ENCODE measurements around the gene PAM. TPM values are rescaled to one million over a fixed set of nuclear protein-coding genes. Genes with fewer than 3 reads are reported as not detected.

The PAM gene
- total RNA-seq, 1 experiment from 2014 or later = 190 TPM

DNA sequence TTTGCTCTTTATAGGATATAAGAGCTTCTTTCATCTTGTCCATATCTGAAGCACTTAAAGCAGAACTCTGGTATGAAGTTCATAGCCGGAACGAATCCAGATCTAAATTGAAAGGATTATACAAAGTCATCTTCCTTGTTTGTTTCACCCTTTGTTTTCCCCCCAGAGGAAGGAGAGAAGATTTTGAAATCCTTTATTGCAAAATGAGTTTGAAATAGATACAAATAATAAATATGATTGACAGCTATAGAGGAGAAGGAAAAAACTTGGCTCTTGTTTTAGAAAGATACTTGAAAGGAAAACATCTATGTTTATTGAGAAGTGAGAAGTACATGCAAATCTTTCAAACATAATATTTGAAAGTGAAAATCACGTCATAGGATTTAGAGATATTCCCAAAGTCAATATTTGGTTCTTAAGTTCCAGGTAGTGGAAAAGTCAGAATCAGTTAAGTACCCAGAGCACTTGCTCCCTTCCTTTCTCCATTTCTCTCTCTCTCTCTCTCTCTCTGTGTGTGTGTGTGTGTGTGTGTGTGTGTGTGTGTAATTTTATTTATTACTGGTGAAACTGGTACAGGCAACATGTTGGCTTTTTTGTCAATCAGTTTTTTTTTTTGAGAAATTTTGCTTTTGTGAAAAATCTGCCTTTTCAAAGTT, 27.2 kb downstream of the PAM start:
- TF ChIP-seq EZH2 (IDR thresholded peaks at IDR 0.05; ENCODE audit: borderline replicate concordance, low read depth, low read length, poor library complexity, severe bottlenecking) = no peak
- TF ChIP-seq, protein P1, sequence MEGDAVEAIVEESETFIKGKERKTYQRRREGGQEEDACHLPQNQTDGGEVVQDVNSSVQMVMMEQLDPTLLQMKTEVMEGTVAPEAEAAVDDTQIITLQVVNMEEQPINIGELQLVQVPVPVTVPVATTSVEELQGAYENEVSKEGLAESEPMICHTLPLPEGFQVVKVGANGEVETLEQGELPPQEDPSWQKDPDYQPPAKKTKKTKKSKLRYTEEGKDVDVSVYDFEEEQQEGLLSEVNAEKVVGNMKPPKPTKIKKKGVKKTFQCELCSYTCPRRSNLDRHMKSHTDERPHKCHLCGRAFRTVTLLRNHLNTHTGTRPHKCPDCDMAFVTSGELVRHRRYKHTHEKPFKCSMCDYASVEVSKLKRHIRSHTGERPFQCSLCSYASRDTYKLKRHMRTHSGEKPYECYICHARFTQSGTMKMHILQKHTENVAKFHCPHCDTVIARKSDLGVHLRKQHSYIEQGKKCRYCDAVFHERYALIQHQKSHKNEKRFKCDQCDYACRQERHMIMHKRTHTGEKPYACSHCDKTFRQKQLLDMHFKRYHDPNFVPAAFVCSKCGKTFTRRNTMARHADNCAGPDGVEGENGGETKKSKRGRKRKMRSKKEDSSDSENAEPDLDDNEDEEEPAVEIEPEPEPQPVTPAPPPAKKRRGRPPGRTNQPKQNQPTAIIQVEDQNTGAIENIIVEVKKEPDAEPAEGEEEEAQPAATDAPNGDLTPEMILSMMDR (conservative IDR thresholded peaks at IDR 0.05; ENCODE audit: low read depth, low read length) = no peak
- no peaks in the 10 kb centered on the region for H3K27me3 ChIP-seq (replicated peaks; ENCODE audit: insufficient read depth, low read depth, low read length, poor library complexity)
- H3K9me3 ChIP-seq (ENCODE audit: low read depth, low read length, poor library complexity, severe bottlenecking) = peaks cover 5% of the 10 kb centered on the region
- no peak overlapping the region for H3K4me3 ChIP-seq (ENCODE audit: low read depth, low read length, poor library complexity, severe bottlenecking)
- peaks cover 41% of the 10 kb centered on the region for H3K4me1 ChIP-seq (ENCODE audit: insufficient read depth, low read length, poor library complexity, severe bottlenecking)
- BruUV-seq (replicated peaks) = no TSS peak
- intact Hi-C loops (cut with micrococcal nuclease; ENCODE audit: unreplicated experiment) = loop anchor here (5.0 to 10.0 kb wide), 2 partner anchors 260 to 352 kb away; no protein-coding TSS in a partner anchor
- peaks cover 3% of the 10 kb centered on the region for H3K36me3 ChIP-seq (ENCODE audit: insufficient read depth, low read length, poor library complexity, severe bottlenecking)
- ChIA-PET POLR2A (ENCODE audit: low non-redundant PET) (no interaction called here), CTCF (no interaction called here)
- DNase-seq (ENCODE audit: low spot score) = no peak
- H3K27ac ChIP-seq (ENCODE audit: low read depth, low read length, poor library complexity, severe bottlenecking) = no peak overlapping the region

DNA sequence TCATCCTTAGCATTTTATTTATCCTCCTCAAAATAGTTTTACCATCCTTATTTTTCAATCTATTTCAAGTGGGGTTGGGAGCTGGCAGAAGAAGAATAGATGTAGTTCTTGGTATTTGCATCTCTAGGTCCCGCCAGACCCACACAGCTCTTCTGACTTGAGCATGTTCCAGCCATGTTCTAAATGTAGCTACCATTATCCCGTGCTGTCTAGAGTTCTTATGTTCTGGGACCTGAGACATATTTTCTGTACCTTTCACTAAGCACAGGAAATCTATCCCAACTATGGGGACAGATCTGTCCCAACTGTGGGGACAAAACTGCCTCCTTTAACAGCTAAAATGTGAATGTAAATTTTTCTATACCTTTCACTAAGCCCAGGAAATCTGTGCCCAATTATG, 32.0 kb downstream of the PAM start:
- no peak overlapping the region for H3K4me3 ChIP-seq (ENCODE audit: low read depth, low read length, poor library complexity, severe bottlenecking)
- intact Hi-C loops (cut with micrococcal nuclease; ENCODE audit: unreplicated experiment) = loop anchor here (10.0 kb wide), 1 partner anchor 348 kb away; no protein-coding TSS in a partner anchor
- no peaks in the 10 kb centered on the region for H3K27me3 ChIP-seq (replicated peaks; ENCODE audit: insufficient read depth, low read depth, low read length, poor library complexity)
- no peak for TF ChIP-seq EZH2 (IDR thresholded peaks at IDR 0.05; ENCODE audit: borderline replicate concordance, low read depth, low read length, poor library complexity, severe bottlenecking)
- TF ChIP-seq, protein P1 (conservative IDR thresholded peaks at IDR 0.05; ENCODE audit: low read depth, low read length) = no peak
- no TSS peak for BruUV-seq (replicated peaks)
- ChIA-PET POLR2A (ENCODE audit: low non-redundant PET) (no interaction called here), CTCF (no interaction called here)
- H3K27ac ChIP-seq (ENCODE audit: low read depth, low read length, poor library complexity, severe bottlenecking) = peak overlapping the region; percentile 2
- H3K4me1 ChIP-seq (ENCODE audit: insufficient read depth, low read length, poor library complexity, severe bottlenecking) = peaks cover 41% of the 10 kb centered on the region
- peaks cover 3% of the 10 kb centered on the region for H3K36me3 ChIP-seq (ENCODE audit: insufficient read depth, low read length, poor library complexity, severe bottlenecking)
- peaks cover 5% of the 10 kb centered on the region for H3K9me3 ChIP-seq (ENCODE audit: low read depth, low read length, poor library complexity, severe bottlenecking)
- no peak for DNase-seq (ENCODE audit: low spot score)

DNA sequence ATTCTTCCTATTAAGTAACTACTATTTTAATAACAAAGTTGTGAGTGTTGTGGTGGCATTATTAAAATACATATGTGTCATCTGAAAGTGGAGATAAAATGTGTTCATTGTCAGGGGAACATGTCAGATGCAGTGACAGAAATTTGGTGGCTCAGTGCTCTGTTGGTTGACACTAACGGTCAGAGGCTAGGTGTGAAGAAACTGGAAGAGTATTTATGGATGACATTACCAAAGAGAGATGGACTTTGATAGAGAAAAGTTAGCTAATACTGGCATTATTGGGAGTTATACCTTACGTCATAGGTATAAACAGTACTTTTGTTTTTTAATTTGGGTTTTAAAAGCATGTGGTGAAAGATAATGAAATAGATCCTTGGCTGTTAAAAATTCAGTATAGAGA, 33.7 kb downstream of the PAM start:
- no peak overlapping the region for H3K4me3 ChIP-seq (ENCODE audit: low read depth, low read length, poor library complexity, severe bottlenecking)
- TF ChIP-seq EZH2 (IDR thresholded peaks at IDR 0.05; ENCODE audit: borderline replicate concordance, low read depth, low read length, poor library complexity, severe bottlenecking) = no peak
- TF ChIP-seq, protein P1 (conservative IDR thresholded peaks at IDR 0.05; ENCODE audit: low read depth, low read length) = no peak
- H3K36me3 ChIP-seq (ENCODE audit: insufficient read depth, low read length, poor library complexity, severe bottlenecking) = peaks cover 3% of the 10 kb centered on the region
- ChIA-PET POLR2A (ENCODE audit: low non-redundant PET) (no interaction called here), CTCF (no interaction called here)
- H3K4me1 ChIP-seq (ENCODE audit: insufficient read depth, low read length, poor library complexity, severe bottlenecking) = peaks cover 31% of the 10 kb centered on the region
- H3K27me3 ChIP-seq (replicated peaks; ENCODE audit: insufficient read depth, low read depth, low read length, poor library complexity) = no peaks in the 10 kb centered on the region
- H3K9me3 ChIP-seq (ENCODE audit: low read depth, low read length, poor library complexity, severe bottlenecking) = peaks cover 5% of the 10 kb centered on the region
- BruUV-seq (replicated peaks) = no TSS peak
- DNase-seq (ENCODE audit: low spot score) = no peak
- no peak overlapping the region for H3K27ac ChIP-seq (ENCODE audit: low read depth, low read length, poor library complexity, severe bottlenecking)
- intact Hi-C loops (cut with micrococcal nuclease; ENCODE audit: unreplicated experiment) = loop anchor here (10.0 kb wide), 1 partner anchor 346 kb away; no protein-coding TSS in a partner anchor

All from A673 (cell line).